GM12892 (cell line): ENCODE data around the gene SYNGAP1.

Experiments
- POLR2A ChIP-seq: IDR thresholded peaks from 2 replicates; pipeline ENCODE4 v1.6.1; 2011; ENCODE audit warnings: low read depth, low read length, control low read depth
- POLR2AphosphoS5 ChIP-seq: IDR thresholded peaks from 2 replicates; pipeline ENCODE4 v1.6.1; 2011; ENCODE audit warnings: low read depth, low read length, control low read depth
- TAF1 ChIP-seq: IDR thresholded peaks from 2 replicates; pipeline ENCODE4 v1.6.1; 2011; ENCODE audit warnings: low read depth, mild to moderate bottlenecking, control low read depth, low read length, borderline replicate concordance

DNA sequence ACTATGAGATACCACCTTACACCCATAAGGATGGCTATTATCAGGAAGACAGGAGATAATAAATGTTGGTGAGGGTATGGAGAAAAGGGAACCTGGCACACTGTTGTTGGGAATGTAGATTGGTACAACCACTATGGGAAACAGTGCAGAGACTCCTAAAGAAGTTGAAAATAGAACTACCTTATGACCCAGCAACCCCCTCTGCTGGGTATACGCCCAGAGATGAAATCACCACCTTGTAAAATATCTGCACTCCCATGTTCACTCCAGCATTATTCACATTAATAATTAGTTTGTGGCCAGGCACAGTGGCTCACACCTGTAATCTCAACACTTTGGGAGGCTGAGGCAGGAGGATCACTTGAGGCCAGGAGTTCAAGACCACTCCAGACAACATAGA, 61.3 kb downstream of the SYNGAP1 start:
- TF ChIP-seq TAF1 (no peak), POLR2AphosphoS5 (no peak), POLR2A (no peak)
